GM19395 (cell line): ENCODE results near the gene MIDN.
"Not testable (repeated sequence)": the region's sequence is repeated elsewhere in the genome, so short reads cannot be mapped to it uniquely, and the experiment has no call there.

Experiments used
- ATAC-seq: cut with Tn5 transposase; IDR thresholded peaks from one replicate; pipeline ENCODE4 v1.9.1; 2021; ENCODE audit warnings: mild to moderate bottlenecking, moderate library complexity; ENCODE audit not compliant: unreplicated experiment

MIDN gene

DNA sequence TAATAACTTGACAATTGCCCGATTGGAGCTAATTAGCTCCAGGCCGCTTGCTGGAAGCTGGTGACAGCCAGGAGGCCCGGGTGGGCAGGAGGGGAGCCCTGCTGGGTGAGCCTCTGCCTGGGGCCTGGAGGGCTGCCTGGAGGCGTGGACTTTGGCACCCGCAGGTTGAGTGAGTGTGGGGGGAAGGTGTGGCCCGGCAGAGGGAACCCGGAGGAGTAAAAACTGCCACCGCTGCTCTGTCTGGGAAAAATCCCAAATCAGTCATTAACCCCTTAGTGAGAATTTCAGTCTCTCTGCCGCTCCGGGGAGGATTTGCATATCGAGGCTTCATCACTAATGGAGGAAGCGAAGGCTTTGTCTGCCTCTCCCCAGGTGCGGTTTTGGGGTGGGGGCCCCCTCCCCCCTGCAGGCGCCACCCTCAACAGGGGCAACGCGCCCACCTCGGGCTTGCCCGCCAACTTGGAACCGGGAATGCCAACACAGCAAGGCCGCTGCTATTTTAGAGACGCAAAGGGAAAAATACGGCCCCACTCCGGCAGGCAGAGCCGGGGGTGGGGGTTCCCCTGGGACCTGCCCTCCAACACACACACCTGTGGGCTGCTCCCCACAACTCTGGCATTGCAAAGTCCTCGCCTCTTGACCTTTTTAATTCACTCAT is 43.5 kb downstream of the MIDN start:
- ATAC-seq = no peak

DNA sequence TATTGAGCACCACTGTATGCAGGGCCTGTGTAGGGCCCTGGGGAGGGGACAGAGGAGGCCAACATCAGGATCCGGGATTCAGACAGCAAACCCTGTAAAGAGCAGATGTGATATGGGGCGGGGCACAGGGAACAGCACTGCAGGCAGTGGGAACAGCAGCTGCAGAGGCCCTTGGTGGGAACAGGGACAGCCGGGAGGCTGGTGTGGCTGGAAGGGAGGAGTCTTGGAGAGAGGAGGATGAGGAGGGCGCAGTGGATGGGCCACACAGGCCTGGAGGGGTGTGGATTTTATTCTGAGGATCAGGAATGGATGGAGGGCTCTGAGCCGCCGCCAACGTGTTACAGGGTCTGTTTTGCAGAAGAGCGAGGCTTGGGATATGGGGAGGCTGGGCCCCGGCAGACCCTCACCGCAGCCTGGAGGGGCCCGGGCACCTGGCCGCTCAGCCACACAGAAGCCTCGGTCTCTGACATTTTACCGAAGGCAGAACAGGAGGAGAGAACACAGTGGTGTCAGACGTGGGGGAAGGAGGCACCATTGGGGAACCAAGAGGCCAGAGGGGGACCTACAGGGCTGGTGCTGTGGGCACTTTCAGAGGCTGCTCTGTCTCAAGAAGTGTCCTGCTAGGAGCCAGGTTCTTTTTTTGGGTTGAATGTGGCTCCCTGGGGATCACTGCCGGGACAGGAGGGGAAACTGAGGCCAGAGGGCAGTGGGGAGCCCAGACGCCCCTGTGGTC is 44.2 kb downstream of the MIDN start:
- ATAC-seq = no peak

DNA sequence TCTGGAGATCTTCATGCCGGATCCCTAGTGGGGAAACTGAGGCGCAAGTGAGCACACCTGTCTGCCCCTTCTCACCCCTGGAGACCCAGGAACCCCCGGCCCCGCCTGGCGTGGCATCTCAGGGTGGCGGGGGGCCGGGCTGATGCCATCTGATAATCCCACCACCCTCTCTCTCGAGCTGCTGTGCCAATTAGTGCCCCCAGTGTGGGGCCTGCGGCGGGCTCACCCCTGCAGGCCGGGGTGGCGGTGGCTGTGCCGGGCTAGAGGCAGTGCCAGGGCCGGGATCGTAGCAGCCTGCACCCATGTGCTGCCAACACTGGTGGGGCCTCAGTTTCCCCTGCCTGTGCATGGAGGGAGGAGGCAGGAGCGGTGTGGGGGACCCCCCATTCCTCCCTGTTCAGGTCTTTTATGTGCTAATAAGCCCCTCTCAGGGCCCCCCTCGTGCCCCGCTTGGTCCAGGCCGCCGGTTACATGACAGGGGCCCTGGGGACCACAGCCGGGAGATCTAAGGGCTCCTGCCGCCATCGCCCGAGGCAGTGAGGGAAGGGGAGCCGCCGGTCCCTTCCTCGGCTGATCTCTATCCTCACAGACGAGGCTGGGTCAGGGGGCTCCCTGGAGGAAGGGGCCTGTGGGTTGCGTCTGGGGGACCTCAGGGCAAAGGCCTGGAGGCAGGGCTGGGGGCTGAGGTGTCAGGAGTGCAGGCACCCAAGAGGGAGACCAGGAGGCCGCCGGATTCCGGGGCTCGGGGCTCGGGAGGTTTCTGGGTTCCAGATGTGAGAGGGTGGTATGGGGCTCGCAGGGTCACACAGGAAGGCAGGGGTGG is 45.6 kb downstream of the MIDN start:
- ATAC-seq = no peak

DNA sequence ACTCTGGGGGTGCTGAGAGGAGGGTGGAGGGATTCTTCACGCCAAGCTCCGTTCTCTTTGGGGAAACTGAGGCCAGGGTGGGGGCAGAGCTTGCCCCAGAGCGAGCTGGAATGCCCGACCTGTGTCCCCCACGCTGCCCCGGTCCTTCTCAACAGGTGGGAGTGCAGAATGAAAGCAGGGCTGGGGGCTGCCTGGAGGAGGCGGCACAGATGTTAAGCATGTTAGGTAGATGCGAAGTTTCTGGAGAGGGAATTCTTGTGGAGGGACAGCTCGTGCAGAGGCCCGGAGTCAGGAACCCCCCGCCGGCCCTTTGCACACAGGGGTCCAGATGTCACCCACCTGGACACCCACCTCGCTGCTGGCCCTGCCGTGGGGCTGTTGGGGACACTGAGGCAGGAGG is 46.3 kb downstream of the MIDN start:
- ATAC-seq = no peak

DNA sequence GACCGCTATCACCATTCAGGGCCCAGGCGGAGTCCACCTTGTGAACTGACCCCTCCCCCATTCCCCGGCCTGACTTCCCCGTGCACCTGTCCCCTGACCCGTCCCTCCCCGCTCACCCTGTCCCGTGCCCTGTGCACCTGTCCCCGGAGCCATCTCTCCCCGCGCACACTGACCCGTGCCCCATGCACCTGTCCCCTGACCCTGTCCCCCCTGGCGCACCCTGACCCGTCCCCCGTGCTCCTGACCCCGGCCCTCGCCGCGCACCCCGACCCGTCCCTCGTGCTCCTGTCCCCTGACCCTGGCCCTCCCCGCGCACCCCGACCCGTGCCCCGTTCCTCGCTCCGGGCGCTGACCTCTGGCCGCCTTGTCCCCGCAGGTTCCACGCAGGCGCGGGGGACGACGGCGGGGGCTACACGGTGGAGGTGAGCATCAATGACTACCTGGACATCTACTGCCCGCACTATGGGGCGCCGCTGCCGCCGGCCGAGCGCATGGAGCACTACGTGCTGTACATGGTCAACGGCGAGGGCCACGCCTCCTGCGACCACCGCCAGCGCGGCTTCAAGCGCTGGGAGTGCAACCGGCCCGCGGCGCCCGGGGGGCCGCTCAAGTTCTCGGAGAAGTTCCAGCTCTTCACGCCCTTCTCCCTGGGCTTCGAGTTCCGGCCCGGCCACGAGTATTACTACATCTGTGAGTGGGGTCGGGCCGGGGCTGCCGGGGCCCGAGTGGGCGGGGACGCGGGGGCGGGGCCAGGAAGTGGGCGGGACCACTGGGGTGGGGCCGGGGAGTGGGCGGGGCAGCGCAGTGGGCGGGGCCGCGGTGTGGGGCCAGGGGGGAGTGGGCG is 47.0 kb downstream of the MIDN start:
- ATAC-seq = no peak

DNA sequence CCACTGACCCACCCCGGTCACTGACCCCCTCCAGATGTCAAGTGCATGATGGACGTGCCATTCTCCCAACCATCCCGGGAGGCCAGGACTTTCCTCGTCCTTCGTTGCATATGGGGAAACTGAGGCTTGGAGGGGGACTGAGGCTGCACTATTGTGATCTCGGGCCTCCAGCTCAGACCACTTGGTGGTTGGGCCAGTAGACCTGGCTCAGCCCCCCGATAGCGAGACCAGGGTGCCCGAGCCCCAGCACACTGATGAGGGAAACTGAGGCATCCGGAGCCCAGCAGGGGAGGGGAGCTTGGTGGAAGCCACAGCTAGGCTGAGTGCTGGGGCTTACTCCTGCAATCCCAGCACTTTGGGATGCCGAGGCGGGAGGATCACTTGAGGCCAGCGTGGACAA is 47.7 kb downstream of the MIDN start:
- no peak for ATAC-seq

DNA sequence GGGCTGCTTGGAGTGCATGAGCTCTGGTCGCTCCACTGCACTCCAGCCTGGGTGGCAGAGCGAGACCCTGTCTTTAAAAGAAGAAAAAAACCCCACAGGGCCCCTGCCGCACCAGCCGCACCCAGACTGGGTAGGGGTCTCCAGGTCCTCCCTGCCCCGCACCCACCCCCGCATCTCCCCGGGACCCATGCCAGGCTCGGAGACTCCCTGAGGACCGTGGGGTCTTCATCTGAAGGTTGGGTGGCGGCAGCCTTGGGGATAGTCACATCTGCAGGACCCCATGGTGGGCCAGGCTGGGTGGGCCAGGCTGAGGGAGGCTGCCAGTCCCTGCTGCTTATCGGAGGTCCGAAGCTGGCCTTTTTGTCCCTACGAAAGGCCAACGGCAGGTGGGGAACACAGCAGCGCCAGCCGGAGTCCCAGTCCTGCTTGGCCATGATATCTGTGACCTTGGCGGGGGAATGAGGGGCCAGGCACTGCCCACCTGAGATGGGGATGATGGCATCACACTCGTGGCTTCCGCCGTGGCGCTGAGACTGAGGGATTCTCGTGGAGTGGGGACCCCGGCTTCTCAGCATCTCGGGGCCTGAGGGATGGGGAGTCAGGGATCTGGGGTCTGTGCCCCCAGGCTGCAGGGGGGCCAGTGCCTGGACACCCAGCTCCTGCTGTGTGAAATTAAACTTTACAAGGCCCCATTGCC is 48.3 kb downstream of the MIDN start:
- no peak for ATAC-seq

DNA sequence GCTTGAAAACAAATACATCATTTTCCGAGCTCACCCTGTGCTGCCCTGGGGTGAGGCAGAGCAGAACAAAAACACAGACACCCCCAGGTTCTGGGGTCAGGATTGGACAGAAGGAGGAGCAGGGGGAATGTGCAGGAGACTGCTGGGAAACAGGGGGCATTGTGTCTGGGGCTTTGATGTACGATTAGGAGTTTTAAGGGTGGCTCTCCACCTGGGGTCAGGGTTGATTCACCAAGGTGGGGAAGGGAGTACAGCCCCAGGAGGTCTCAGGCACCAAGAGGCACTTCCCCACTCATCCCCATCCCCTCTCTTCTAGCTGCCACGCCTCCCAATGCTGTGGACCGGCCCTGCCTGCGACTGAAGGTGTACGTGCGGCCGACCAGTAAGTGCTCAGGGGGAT is 49.9 kb downstream of the MIDN start:
- ATAC-seq = no peak

DNA sequence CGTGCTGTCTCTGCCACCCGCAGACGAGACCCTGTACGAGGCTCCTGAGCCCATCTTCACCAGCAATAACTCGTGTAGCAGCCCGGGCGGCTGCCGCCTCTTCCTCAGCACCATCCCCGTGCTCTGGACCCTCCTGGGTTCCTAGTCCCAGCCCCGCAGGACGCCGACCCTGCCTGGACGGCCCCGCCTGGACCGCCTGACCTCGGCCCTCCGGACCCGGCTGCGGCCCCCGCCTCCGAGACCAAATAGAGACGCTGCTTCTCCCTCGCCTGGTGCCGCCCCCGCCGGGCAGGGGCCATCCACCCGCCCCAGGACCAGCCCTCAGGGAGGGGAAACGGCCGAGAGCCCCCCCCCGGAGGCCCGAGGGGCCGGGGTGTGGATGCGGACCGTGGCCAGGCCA is 51.4 kb downstream of the MIDN start:
- ATAC-seq = no peak

DNA sequence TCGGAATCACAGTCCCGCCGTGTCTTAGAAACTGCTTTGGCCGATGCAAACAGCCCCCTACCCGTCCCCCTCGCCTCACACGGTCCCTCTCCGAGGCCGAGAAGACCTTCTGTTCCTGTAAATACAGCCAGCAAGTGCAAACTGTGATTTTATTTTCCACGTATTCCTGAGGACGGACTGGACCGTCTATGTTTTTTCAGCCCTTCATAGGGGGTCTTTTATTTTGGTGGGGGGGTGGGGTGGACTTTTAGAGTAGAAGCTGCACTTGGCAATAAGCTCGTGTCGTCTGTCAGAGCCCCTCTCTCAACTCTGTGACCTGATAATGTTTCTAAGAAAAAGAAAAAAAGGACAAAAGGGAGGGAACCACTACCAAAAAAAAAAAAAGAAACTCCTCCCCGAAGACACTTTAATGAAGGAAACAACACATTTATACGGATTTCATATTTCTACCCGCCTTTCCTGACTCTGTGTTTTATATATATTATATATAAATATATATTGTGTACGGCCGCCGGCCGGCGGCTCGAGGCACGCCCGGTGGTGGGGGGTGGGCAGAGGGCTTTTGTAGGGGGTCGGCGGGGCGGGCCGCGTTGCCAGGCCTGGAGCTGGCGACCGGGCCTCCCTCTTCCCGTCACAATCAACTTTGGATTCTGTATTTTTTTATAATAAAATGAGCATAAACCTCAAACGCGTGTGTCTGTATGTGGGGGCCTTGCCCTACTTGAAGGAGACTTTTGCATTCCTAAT is 52.5 kb downstream of the MIDN start:
- ATAC-seq = no peak

DNA sequence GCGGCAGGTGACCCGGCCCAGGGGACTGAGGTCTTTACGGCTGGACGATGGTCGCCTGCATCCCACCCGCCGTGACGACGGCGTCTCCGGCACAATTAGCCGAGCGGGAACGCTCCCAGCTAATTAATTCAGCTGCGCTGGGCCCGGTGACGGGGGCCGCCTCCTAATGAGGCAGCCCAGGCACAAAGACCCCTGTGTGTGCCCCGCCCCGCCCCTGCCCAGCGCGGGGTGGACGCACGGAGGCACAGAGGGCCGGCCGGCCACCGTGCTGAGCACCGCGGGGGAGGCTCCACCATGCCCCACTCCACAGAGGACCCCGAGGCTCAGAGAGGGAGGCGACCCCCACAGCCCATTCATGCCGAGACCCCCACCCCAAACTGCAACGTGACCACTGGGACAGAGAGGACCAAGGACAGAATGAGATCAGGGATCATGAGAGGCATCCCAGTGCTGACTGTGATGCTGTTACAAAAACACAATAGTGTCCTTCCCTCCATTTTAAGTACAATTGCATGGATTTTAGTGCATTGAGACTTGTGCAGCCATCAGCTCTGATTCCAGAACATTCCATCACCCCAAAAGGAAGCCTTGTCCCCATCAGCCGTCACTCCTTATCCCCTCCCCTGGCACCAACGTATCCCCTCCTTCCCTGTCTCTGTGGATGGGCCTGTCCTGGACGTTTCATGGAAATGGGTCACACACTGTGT is 54.3 kb downstream of the MIDN start:
- no peak for ATAC-seq

DNA sequence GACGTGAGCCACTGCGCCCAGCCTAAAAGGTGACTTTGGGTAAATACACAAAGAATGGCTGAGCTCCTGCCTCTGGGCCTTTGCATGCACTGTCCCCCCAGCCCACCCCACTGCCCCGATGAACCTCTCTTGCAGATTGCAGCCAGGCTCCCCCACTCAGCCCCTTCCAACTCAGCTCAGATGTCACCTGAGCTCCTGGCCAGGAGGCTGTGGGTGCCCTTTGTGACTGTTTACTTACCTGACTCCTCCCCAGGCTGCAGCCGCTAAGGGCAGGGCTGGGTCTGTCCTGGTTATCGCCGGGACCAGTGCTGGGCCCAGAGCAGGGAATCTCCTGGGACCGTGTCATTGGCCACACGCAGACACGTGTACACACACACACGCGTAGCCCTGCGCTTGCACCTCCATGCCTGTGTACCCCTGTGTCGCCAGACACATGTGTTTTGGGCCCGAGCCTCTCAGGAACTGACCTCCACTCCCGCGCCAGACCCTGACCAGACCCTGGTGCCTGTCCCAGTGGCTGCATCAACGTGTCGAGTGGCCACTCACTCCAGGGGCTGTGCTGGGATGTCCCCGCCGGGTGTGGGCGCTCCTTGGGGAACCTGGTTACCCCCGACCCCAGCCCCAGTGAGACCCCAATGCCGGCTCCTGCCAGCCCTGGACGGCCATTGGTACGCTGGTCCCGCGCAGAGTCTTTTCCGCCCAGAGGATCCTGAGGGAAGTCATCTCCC is 56.0 kb downstream of the MIDN start:
- ATAC-seq = no peak

DNA sequence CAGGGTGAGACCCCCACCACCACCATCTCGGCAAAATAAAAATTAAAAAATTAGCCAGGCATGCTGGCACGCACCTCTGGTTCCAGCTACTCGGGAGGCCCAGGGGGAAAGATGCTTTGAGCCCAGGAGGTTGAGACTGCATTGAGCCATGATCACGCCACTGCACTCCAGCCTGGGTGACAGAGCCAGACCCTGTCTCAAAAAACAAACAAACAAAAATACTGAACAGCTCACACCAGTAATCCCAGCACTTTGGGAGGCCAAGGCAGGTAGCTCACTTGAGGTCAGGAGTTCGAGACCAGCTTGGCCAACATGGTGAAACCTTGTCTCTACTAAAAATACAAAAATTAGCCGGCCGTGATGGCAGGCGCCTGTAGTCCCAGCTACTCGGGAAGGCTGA is 57.0 kb downstream of the MIDN start:
- ATAC-seq = not testable (repeated sequence)

DNA sequence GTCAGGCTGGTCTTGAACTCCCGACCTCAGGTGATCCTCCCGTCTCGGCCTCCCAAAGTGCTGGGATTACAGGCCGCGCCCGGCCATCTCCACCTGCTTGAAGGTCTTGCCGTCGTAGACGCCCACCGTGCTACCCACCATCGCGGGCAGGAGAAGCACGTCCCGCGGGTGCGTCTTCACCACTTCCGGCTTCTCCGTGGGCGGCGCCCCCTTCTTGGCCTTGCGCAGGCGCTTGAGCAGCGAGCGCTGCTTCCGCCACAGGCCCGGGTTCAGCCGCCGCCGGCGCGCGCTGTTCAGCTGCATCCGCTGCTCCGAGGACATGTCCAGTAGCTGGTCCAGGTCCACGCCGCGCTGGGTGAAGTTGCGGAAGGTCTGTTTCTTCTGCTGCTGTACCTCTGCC is 58.9 kb downstream of the MIDN start:
- ATAC-seq = no peak

DNA sequence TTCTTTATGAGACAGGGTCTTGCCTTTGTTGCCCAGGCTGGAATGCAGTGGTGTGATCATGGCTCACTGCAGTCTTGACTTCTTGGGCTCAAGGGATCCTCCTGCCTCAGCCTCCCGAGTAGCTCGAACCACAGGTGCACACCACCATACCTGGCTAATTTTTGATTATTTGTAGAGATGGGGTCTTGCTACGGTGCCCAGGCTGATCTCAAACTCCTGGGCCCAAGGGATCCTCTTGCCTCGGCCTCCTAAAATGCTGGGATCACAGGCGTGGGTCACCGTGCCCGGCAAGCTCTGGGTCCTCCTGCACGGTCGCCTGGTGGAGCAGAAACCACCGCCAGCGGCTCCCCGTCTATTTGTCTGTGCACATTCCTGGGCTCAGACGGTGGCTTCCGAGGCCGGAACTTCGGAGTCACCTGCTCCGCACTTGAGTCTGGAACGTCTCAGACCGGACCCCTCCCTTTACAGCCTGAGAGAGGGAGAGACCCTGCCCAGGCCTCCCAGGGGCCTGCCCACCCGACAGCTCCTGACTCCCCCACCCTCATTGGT is 59.4 kb downstream of the MIDN start:
- no peak for ATAC-seq

DNA sequence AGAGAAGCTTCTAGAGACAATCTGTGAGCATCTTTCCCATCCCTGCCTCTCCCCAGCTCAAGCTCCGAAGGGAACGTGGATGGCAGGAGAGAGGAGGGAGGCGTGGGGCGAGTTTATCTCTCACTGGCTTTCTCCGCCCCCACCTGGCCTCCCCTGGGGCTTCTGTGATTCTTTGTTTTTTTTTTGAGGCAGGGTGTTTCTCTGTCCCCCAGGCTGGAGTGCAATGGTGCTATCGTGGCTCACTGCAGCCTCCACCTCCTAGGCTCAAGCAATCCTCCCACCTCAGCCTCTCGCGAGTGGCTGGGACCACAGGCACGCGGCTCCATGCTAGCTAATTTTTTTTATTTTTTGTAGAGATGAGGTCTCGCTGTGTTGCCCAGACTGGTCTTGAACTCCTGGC is 60.3 kb downstream of the MIDN start:
- no peak for ATAC-seq
